GM21717 (cell line): ENCODE measurements around the gene SLC22A2.
"Not testable (repeated sequence)": the region's sequence is repeated elsewhere in the genome, so short reads cannot be mapped to it uniquely, and the experiment has no call there.

Source experiments
- ATAC-seq: cut with Tn5 transposase; IDR thresholded peaks from one replicate; pipeline ENCODE4 v1.9.1; 2021; ENCODE audit warnings: mild to moderate bottlenecking, moderate library complexity; ENCODE audit not compliant: unreplicated experiment

SLC22A2 gene

GRCh38 chr6:160252073-160252813 lies 6.4 kb downstream of the SLC22A2 start:
- ATAC-seq, result no peak

DNA sequence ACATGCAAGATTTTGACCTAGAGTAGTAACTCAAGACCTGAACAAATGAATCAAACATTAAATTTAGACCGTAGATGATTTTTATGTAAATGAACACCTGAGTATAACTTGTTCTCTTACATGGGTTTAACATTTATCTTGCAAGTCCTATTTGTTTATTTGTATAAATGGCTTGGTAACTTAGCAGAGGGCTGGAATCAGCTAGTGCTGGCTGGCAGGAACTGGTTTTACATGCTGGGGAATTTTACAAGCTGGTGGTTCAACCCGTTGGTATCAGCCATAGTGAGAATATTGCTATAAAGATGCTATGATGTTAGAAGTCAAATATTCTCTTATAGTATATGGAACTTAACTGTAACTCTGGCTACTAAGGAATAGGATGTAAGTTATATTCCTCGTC lies 8.9 kb downstream of the SLC22A2 start:
- ATAC-seq, result no peak

DNA sequence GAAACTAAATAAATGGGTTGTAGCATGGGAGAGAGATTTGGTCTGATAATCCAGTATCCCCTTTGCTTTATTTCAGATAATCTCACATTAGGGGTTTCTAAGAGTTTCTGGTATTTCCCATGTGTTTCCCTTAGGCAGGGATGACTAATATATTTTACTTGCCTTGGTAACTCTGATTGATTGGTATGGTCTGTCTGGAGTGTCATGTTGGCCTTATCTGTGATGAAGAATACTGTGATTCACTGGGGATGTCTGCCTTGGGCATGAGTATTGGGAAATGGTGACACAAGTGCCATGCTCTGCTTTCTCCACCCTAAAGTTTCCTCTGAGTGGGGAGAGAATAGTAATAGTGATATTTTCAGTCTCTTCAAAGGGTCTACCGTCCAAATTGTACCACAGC lies 10.1 kb downstream of the SLC22A2 start:
- ATAC-seq, result peak; percentile 69

DNA sequence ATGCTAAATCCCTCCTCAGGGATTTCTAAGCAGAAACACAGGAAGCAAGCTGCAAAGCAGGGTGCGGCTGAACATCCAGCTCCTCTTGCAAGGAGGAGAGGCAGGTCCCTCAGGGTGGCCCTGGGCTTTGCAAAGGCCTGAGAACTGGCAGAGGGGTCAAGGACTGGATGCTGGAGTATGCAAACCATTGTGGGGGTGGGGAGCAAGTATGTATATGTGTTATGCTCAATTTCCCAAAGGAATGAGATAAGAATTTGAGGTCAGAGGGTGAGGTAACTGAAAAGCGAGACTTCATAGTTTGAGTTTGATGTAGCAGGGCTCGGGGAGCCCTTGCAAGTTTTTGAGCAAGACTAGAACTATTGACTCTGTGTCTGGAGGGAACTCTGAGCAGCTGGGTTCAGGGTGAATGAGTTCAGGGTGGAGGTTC lies 11.2 kb downstream of the SLC22A2 start:
- ATAC-seq, result no peak

- ATAC-seq, result no peak
Measured at GRCh38 chr6:160240691-160241084, 17.9 kb downstream of the SLC22A2 start.

DNA sequence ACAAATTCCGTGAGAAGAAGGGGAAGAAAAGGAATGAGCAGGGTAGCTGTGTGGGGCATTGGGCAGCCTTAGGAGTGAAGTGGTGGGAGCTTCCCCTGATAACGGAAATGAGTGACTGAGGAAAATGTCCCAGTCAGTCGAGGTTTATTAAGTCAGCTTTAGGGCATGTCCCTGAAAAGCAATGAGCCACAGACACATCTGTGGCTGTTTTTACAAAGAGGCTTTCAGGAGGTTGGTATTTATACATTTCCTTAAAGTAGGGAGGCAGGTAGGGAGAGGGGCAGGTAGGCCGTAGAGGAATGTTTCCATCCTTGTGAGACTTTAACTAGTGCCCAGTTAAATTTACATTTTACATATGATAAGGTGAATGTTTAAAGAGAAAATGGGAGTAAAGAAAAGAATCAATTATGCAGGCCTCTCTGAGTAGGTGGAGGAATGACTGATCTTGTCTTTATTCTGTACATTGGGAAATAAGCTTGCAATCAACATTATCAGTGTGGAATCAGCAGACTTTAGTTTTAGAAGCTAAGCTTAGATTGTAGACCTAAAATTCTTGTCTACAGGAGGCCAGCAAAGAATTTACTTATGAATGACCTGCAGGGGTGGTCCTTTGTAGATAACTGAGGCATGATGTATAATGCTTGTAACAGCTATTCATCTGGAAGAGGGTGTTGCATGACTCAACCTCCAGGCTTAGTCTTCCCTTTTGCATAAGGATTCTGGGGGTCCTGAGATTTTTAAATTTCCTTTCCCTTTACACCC lies 18.5 kb downstream of the SLC22A2 start:
- no peak for ATAC-seq

- ATAC-seq, result no peak
Measured at GRCh38 chr6:160238761-160239751, 19.6 kb downstream of the SLC22A2 start.

GRCh38 chr6:160238278-160238711 lies 20.3 kb downstream of the SLC22A2 start:
- ATAC-seq, result no peak

GRCh38 chr6:160237597-160238275 lies 20.9 kb downstream of the SLC22A2 start:
- ATAC-seq, result not testable (repeated sequence)

GRCh38 chr6:160236235-160236872 lies 22.3 kb downstream of the SLC22A2 start:
- not testable (repeated sequence) for ATAC-seq

DNA sequence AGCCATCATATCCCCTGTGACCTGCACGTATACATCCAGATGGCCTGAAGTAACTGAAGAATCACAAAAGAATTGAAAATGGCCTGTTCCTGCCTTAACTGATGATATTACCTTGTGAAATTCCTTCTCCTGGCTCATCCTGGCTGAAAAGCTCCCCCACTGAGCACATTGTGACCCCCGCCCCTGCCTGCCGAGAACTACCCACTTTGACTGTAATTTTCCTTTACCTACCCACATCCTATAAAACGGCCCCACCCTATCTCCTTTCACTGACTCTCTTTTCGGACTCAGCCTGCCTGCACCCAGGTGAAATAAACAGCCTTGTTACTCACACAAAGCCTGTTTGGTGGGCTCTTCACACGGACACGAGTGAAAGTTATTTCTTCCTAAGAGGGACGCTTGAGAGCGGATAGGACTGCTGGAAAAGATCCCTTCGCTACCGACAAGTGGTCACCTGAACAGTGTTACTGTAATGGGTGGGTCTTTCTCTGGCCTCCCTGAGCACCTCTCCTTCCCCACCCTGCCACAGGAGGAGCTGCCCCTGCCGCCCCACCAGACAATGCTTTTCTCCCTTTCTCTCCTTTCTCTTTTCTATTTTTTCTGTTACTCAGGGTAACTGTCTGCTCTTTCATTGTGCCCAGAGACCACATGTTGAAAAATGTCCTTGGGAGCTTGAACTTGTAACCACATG lies 24.5 kb downstream of the SLC22A2 start:
- not testable (repeated sequence) for ATAC-seq

GRCh38 chr6:160227769-160228161 lies 30.9 kb downstream of the SLC22A2 start:
- no peak for ATAC-seq

- no peak for ATAC-seq
Measured at GRCh38 chr6:160227038-160227768, 31.4 kb downstream of the SLC22A2 start.

DNA sequence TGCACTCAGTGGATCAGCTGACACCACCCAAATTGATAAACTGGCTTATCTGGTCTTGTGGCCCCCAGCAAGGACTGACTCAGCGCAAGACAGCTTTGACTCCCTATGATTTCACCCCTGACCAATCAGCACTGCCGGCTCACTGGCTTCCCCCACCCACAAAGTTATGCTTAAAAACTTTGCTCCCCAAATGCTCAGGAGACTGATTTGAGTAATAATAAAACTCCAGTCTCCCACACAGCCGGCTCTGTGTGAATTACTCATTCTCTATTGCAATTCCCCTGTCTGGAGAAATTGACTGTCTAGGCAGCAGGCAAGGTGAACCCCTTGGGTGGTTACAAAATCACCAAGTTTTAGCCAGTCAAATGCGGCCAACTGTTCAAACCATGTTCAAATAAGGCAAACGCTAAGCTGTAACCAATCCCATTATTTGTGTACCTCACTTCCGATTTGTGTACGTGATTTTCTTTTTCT lies 32.5 kb downstream of the SLC22A2 start:
- ATAC-seq, result peak; percentile 74

GRCh38 chr6:160224639-160225237 lies 33.9 kb downstream of the SLC22A2 start:
- no peak for ATAC-seq

GRCh38 chr6:160222491-160222890 lies 36.1 kb downstream of the SLC22A2 start:
- ATAC-seq, result no peak

DNA sequence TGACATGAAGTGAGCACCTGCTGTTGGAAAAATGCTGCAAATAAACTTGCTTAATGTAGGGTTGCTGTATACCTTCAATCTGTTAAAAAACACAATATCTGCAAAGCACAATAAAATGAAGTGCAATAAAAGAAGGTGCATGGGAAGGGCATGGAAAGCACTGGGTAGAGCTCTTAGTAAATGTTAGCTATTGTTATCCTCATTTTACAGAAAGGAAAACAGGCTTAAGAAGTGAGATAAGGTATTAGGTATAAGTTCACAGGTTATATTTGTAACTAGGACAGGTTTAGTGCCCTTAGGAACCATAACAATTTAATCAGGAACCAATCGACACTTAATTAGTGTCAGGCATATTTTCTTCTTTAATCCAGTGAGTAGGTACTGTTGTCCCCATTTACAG lies 36.7 kb downstream of the SLC22A2 start:
- no peak for ATAC-seq

- no peak for ATAC-seq
Measured at GRCh38 chr6:160221423-160221822, 37.2 kb downstream of the SLC22A2 start.
